Fibroblast of the conjunctiva (primary cell): ENCODE measurements around the gene SSBP1.
A peak's percentile ranks its signal among the peaks of the same experiment; 100 is the strongest.
"Not testable (repeated sequence)": the region's sequence is repeated elsewhere in the genome, so short reads cannot be mapped to it uniquely, and the experiment has no call there.

Experiments
- DNase-seq: peaks from one replicate; pipeline ENCODE4 v3.0.0-alpha.2; 2010; ENCODE audit warnings: low read depth

Gene SSBP1, protein sequence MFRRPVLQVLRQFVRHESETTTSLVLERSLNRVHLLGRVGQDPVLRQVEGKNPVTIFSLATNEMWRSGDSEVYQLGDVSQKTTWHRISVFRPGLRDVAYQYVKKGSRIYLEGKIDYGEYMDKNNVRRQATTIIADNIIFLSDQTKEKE

DNA sequence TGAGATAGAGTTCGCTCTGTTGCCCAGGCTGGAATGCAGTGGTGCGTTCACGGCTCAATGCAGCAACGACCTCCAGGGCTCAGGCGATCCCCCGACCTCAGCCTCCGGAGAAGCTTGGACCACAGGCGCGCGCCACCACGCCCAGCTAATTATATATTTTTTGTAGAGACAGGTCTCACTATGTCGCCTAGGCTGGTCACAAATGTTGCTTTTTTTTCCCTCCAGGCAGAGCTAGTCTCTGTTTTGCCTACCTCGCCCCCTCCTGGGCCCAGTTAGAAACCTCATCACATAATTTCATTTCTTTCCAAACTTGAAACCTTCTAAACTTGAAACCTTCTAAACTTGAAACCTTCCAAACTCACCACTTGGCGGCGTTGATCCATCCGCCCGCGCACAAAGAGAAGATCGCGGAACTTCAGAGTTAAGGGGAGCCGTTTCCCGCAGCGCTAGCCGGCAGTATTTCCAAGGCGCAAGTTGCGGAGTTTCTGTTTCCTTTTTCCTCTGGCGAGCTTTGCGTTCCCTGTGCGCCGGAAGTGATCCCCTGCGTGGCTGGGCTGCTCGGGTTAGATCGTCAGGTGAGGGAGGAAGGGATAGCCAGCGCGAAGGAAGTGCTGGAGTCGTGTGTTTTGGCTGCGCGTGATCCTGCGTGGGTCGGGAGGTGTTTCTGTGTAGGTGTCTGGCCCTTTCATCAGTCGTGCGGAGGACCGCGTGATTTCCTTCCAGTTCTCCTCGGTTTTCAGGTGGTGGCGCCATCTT, at the start of gene SSBP1:
Gene SSBP1, plus strand, starts transcription at position 523 of the 756 bp plus-strand sequence. CDS start 809 bp downstream, outside the sequence.
- DNase-seq = peak; percentile 93

DNA sequence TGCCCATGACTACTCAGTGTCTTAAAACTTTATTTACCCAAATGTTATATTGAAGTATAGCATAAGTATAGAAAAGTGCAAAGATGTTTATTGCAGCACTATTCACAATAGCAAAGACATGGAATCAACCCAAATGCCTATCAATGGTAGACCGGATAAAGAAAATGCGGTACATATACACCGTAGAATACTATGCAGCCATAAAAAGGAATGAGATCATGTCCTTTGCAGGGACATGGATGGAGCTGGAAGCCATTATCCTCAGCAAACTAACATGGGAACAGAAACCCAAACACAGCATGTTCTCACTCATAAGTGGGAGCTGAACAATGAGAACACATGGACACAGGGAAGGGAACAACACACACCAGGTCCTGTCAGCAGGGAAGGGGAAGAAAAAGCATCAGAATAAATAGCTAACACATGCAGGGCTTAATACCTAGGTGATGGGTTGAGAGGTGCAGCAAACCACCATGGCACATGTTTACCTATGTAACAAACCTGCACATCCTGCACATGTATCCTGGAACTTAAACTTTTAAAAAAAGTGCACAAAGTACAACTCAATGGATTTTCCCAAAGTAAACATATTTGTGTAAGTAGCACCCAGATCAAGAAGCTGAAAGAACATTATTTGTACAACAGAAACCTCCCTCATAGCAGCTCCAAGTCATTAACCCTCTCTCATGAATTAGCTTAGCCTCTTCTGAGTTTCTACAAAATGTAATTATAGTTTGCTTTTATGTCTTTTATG, 48.9 kb upstream of the SSBP1 start:
- not testable (repeated sequence) for DNase-seq

DNA sequence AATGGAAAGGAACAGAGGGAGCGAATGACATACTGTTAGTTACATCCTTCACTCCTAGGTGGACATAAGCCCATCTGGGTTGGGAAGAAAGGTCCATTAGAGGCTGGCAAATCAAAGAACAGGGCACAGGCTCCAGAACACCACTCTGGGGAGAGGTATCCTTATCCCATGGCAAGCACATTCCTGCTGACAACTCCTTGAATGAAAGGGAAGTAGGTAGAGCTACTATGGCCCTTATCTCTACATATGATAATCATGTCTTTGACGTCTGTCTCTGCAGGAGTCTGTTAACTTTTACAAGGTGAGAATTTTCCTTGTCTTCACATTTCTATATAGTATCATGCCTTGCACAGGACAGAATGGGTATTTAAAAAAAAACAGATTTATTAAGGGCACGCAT, 46.6 kb upstream of the SSBP1 start:
- DNase-seq = no peak

DNA sequence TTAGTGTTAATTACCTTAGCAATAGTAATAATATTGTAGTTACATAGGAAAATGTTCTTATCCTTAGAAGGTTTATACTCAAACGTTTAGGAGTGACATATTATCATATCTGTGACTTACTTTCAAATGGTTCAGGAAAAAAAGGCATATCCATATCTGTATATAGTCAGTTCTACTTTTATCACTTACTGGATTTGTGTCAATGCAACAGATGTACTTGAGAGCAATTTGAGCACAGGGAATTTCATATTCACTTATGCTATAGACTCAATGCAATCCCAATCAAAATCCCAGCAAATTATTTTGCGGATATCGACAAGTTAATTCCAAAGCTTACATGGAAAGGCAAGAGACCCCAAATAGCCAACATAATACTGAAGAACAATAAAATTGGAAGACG, 46.2 kb upstream of the SSBP1 start:
- DNase-seq = no peak

DNA sequence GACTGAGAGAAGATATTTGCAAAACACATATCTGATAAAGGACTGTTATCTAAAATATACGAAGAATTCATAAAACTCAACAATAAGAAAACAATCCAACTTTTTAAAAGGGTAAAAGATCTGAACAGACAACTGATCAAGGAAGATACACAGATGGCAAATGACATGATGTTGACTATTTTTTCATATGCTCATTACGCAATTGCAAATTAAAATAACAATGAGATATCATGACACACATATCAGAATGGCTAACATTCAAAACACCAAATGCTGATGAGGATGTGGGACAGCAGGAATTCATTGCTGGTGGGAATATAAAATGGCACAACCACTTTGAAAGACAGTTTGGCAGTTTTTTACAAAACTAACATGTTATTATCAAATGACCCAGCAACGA, 45.1 kb upstream of the SSBP1 start:
- DNase-seq = no peak

DNA sequence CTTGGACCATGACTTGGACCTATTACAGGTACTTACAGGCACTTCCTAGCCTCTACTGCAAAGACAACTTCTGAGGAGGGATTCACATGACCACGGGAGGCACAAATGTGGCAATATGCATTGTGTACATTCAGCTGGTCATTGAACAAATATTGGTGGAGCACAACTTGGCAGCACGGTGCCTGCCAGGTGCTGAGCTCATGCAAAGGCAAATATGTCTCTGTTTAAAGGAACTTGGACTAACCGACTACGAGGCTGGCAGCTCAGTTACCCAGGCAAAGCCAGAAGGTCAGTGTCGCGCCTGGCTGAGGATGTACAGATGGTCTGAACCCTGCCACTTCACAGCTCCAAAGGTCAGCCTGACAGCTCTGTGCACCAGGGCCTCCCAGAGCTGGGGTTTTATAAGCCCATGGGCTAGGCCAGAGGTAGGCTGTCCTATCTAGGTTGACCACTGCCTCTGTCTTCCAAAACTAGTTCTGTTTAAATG, 42.3 kb upstream of the SSBP1 start:
- DNase-seq = no peak

DNA sequence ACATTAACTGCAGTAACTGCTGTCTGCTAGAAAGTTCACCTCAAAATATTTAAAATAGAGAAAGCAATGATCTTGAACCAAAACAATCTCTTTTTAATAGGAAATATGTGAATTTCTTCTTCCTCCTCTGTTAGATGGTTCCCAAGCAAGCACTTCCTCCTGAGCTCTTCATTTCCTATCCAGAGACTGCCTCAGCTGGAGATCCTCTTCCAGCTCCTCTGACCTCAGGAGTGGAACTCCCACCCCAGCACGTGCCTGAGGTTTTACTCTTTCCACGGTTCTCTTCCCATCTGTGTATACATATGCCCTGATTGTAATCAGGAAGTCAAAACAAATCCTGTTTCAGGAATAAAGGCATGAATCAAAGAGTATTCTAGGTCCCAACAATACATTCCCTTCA, 41.8 kb upstream of the SSBP1 start:
- DNase-seq = no peak

DNA sequence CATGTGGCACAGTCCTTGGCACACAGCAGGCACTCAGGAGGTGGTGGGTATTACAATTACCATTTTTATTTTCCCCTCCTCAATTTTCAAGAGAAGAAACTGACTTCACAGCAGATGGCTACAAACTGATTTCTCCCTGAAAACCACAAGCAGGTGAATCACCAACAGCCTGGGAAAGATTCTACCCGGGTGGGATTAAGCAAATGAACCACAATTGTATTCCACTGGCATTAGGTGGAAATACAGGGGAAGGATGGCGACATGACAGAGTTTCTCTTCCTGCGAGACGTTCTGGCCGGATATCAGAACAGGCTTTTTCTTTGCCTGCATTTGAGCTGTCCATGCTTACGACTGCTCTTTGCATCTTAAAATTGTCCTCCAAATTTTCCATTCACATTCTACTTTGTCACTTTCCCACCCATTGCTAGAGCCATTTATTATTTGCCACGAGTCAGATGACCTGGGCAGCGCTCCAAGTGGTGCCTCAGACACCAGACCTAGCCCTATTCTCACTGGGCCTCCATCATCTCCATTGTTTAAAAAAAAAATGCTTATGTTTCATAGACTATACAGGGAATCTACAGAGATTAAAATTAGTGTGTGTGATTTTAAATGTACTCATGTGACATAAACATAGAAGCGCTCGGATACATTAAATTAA, 40.8 kb upstream of the SSBP1 start:
- DNase-seq = no peak

DNA sequence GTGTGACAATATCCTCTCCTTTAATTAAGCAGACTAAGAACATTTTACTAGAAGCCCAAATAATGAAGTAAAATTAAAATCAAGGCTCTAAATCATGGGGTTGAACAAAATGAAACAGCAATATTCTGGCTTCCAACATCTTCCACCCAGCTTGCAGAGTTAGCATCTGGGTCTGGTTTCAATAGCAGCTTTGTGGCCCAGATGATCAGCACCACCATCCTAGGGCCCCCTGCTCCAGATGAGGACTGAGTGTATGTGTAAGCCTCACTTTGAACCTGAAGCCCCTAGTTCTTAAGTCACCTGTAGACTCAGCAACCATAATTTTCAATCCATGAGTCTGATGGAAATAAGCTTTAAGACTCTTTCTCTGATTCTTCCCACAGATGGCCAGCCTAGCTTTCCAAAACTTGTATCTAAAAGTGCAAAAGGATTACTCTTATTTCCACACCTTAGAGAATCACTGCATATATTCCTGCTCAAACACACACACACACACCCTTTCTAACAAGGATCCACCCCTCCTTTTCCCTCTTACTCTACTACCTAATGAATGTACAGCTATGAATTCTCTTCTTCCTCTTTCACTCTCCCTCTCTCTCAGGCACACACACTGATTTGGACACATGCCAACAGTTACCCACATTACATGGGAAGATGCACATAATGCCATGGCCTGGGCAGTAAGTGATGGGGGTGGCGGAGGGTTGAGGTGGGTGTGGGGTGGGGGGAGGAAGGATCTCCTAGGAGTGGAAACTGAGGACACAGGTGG, 39.7 kb upstream of the SSBP1 start:
- no peak for DNase-seq

DNA sequence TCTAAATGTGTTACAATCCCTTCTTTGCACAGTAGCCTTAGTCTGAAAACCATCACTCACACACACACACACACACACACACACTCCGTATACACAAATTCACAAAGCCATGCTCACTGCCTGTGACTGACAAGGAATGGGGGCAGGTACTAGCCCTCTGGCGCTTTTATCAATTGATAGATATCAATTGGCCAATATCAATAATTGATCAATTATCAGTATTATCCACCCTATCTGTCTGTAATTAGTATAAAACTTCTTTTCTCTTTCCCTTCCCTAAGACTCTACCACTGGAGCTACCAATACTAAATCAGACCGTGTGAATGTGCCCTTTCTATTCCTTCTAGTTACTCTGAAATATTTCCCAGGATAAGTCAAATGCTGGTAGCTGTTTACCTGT, 38.3 kb upstream of the SSBP1 start:
- DNase-seq = no peak

DNA sequence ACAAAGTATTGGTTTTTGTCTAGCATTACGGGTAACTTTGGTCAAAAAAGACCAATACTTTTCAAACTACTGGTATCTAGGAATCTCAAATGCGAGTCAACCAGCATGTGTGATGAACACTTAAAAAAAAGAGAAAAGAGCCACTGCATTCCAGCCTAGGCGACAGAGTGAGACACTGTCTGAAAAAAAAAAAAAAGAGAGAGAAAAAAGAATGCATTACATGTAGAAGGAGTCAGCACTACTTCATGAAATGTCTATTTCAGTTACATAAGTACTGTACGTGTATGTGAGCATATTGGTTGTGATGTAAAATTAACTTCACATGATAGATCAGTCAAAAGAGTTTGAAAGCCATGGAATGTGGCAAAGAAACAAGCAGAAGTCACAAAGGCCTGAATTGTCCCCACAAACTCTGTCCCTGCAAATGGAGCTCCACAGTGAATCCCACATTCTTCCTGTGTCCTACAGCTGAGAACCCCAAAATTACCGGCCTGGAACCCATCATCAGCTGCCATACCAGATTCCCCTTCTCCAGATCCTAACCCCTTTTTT, 37.8 kb upstream of the SSBP1 start:
- DNase-seq = no peak

DNA sequence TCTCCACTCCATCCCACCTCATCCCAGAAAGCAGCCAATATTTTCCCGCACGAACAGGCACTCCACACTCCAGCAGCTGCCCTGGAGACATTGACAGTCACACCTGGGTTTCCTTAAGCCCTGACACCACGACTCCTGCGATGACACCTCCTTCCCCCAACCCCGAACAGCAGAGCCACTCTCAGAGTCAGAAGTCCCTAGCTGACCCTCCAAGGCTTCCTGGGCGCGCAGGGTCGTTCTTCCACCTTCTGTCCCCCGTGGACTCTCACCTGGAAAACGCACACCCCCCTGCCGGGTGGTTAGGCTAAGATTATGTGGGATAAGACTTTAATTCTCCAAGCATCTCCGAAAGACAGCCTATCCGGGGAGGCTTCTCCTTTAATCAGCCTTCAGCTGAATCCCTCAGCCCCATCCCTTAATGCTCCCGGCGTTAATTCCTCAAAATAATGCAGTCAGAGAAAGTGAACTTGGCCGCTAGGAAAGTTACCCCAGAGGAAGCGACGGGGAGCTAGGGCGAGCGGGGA, 37.2 kb upstream of the SSBP1 start:
- DNase-seq = no peak

DNA sequence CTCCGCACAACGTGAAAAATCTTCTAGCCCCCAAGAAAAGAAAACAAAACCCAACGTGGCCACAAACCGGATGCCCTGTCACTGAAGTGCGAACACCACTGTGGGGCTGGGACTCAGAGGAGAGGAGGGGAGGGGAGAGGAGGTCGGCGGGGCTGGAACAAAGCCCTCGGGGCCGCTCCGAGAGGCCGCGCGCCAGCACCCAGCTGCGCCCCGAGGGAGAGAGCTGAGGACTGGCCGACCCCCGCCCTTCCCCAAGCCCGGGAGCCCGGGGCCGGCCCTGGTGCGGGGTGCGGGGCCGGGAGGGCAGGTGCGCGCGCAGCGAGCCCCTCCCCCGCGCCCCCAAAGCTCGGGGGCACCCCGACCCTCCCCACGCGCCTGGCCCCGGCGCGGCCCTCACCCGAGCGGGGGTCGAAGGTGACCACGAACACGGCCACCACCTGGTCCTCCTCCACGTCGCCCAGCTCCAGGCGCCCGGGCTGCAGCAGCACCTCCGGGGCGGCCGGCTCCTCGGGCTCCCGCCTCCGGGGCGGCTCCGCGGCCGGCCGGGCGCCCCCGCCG, 36.6 kb upstream of the SSBP1 start:
- no peak for DNase-seq

DNA sequence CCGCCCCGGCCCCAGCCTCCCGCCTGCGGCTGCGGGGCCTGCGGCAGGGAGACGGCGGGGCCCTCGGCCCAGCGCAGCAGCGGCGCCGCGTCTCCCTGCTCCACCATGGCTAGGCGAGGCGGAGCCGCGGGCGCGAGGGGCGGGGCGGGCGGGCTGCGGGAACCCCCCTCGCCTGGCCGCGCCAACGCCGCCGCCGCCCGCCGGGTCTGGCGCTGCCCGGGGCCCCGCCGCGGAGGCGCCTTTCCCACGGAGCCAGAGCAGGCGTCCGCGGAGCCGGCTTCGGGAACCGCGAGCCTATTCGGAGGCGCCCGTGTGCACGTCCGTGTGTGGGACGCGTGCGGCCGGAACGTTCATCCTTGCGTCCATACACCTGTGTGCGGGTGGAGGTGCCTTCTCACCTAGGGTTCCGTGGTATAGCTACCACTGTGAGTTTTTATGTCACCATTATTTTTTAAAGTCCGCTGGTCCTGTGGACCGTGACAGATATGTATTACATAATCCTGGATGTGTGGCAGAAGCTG, 36.1 kb upstream of the SSBP1 start, which contains the start of gene DENND11:
Gene DENND11, minus strand, starts transcription at position 120 of the 521 bp plus-strand sequence. Its CDS starts 13 bp downstream, at position 107.
- DNase-seq = no peak

DNA sequence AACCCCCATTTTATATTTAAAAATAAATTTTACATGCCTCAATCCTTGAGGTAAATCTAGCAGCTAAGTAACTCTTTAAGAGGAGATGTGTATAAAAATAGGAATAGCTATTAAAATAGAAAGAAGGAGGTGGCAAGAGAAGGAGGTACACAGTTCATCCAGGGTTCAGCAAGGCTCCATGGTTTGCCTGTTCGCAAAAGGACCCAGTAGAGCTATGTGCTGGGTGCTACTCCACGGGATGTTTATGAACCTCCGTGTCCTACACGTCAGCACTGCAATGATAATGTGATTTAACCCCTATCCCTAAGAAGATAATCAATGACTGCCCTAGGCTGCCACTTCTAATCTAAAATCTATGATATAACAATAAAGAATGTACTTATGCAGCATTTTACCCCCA, 35.3 kb upstream of the SSBP1 start:
- DNase-seq = no peak

DNA sequence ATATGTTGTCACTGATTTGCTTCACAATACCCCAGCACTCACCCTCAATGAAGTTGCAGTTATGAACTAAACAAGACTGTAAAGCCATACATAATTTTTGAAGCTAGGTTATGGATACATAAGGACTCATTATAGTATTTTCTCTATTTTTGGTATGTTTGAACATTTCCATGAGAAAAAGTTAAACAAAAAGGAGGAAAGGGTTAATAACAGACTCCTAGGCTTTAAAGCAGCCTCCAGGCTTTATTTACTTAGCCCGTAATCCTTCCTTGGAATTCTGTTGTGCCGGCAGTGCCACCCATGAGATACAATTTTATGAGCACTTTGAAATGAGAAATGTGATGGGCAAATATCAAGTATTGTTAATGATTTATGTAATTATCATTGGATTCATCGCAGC, 34.0 kb upstream of the SSBP1 start:
- no peak for DNase-seq

DNA sequence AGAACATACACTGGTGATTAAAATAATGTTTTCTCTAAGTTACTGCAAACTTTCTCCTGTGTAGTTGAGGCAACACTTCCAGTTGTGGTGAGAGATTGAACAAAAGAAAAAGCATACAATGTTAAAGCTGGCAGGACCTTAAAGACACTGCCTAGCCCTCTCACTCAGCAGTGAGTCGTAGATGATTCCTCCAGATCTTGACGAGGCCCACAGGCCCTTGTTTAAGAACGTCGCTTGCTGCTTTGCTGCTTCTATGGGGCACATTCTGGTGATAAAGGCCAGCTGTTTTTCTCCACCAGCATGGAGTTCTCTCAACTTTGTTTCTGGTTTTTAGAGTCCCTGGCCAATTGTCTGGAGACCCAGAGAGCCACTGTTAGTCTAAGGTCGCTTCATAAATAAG, 33.4 kb upstream of the SSBP1 start:
- no peak for DNase-seq

DNA sequence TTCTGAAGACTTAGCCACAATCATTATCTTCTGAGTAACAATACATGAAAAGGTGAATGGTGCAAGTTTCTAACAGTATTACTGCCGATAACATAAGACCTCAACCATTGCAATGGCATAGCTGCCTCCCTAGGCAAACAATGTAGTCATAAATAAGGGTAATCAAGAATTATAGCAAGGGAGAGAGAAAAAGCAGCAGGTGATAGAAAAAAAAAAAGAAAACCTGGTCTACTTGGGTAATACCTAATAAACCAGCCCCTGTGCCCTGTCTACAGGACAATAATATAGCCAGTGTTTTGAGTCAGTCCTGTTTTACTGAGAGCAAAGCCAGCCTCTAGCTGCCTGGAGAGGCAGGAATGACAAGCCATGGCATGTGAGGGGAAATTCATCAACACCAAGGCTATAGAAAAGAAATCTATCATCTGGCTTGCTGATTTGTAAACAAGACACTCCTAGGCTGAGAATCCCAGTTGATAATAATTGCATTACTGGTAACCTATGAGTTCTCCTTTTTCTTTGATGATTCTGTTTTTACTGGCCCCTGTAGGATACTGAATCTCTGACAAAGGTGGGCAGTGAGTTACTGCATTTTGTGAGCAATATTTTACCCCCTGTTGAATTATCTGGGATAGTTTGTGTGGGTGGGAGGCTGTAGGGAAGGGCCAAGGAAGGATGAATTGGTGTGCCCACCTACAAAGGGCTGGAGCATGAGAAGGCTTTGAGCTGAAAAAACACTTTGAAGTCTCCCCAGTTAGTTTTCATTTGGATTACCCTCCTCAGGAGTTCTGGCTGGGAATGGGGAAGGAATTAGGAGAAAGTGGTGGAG, 31.7 kb upstream of the SSBP1 start:
- no peak for DNase-seq

DNA sequence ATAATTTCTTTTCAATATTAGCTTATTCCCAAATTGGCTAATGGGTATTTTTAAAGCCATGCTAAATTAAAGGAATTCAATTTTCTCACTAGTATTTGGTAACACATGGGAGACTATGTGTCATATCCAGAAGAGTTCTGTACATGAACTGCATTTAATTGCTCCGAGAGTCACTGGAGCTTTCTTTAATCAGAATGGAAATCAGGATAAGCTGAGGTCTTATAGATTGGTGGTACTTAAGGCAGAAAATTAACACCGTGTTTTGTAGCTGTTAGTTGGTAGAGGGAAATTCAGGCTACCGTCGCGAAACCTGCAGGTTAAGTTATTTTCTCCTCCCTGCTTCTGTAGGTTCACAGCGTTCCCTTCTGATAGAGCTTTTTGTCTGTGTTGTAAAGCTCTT, 29.8 kb upstream of the SSBP1 start, which contains the start of gene WEE2:
Gene WEE2, plus strand, starts transcription at position 3 of the 400 bp plus-strand sequence. CDS start 406 bp downstream, outside the sequence.
- DNase-seq = no peak
